Measurements from ENCODE around the gene NOB1.

Gene NOB1

GRCh38 chr16:69747115-69747514 lies 7.6 kb downstream of the NOB1 start:
- Histone ChIP-seq H3K79me2 (ENCODE audit: insufficient read depth, low read length) (peaks cover 21% of the 10 kb centered on the region), H3K27me3 (ENCODE audit: insufficient read depth, low read length, poor library complexity, severe bottlenecking) (no peaks in the 10 kb centered on the region)

GRCh38 chr16:69745959-69746358 lies 8.8 kb downstream of the NOB1 start:
- Histone ChIP-seq H2AFZ (ENCODE audit: low read length) (no peak overlapping the region), H3K4me1 (ENCODE audit: insufficient read depth, low read length, poor library complexity, severe bottlenecking) (no peaks in the 10 kb centered on the region), H3K79me2 (ENCODE audit: insufficient read depth, low read length) (peaks cover 10% of the 10 kb centered on the region; the same call in 1 of the 2 replicates), H3K4me3 (ENCODE audit: low read length, poor library complexity, severe bottlenecking) (no peak overlapping the region), H3K9me3 (ENCODE audit: insufficient read depth, low read depth, low read length) (no peaks in the 10 kb centered on the region), H3K27me3 (ENCODE audit: insufficient read depth, low read length, poor library complexity, severe bottlenecking) (no peaks in the 10 kb centered on the region), H3K9ac (ENCODE audit: low read depth, low read length, poor library complexity, severe bottlenecking) (no peak overlapping the region), H3K36me3 (ENCODE audit: insufficient read depth, low read length) (peaks cover 89% of the 10 kb centered on the region), H4K20me1 (ENCODE audit: insufficient read depth, low read length, poor library complexity, severe bottlenecking) (no peaks in the 10 kb centered on the region), H3K9me2 (replicated peaks; ENCODE audit: low read depth, low read length) (no peaks in the 10 kb centered on the region), H3F3A (ENCODE audit: low read depth) (no peaks in the 10 kb centered on the region), H3K4me2 (ENCODE audit: low read depth, low read length, poor library complexity, severe bottlenecking) (no peak overlapping the region)
- TF ChIP-seq EZH2phosphoT487 (IDR thresholded peaks at IDR 0.05; ENCODE audit: borderline replicate concordance): no peak
- no peak for TF ChIP-seq CTCF (conservative IDR thresholded peaks at IDR 0.05; ENCODE audit: low read length)

More at GRCh38 chr16:69747115-69747514, 7.6 kb downstream of the NOB1 start:
- Histone ChIP-seq H4K20me1 (ENCODE audit: insufficient read depth, low read length, poor library complexity, severe bottlenecking) (no peaks in the 10 kb centered on the region), H3K9me2 (replicated peaks; ENCODE audit: low read depth, low read length) (no peaks in the 10 kb centered on the region), H3K9ac (ENCODE audit: low read depth, low read length, poor library complexity, severe bottlenecking) (no peak overlapping the region), H3K36me3 (ENCODE audit: insufficient read depth, low read length) (peaks cover 83% of the 10 kb centered on the region; the same call in 1 of the 2 replicates), H2AFZ (ENCODE audit: low read length) (no peak overlapping the region), H3K9me3 (ENCODE audit: insufficient read depth, low read depth, low read length) (no peaks in the 10 kb centered on the region), H3K4me1 (ENCODE audit: insufficient read depth, low read length, poor library complexity, severe bottlenecking) (peaks cover 2% of the 10 kb centered on the region), H3K4me2 (ENCODE audit: low read depth, low read length, poor library complexity, severe bottlenecking) (no peak overlapping the region), H3K4me3 (ENCODE audit: low read length, poor library complexity, severe bottlenecking) (no peak overlapping the region), H3F3A (ENCODE audit: low read depth) (no peaks in the 10 kb centered on the region)
- TF ChIP-seq CTCF (conservative IDR thresholded peaks at IDR 0.05; ENCODE audit: low read length): no peak
- TF ChIP-seq EZH2phosphoT487 (IDR thresholded peaks at IDR 0.05; ENCODE audit: borderline replicate concordance): no peak

GRCh38 chr16:69745232-69745612 lies 9.5 kb downstream of the NOB1 start:
- H3K4me2 ChIP-seq (ENCODE audit: low read depth, low read length, poor library complexity, severe bottlenecking): no peak overlapping the region
- H3K4me1 ChIP-seq (ENCODE audit: insufficient read depth, low read length, poor library complexity, severe bottlenecking): no peaks in the 10 kb centered on the region
- H3F3A ChIP-seq (ENCODE audit: low read depth): no peaks in the 10 kb centered on the region
- H3K4me3 ChIP-seq (ENCODE audit: low read length, poor library complexity, severe bottlenecking): no peak overlapping the region
- no peaks in the 10 kb centered on the region for H3K27me3 ChIP-seq (ENCODE audit: insufficient read depth, low read length, poor library complexity, severe bottlenecking)
- no peaks in the 10 kb centered on the region for H4K20me1 ChIP-seq (ENCODE audit: insufficient read depth, low read length, poor library complexity, severe bottlenecking)
- no peak overlapping the region for H2AFZ ChIP-seq (ENCODE audit: low read length)
- no peaks in the 10 kb centered on the region for H3K9me2 ChIP-seq (replicated peaks; ENCODE audit: low read depth, low read length)
- TF ChIP-seq EZH2phosphoT487 (IDR thresholded peaks at IDR 0.05; ENCODE audit: borderline replicate concordance) (no peak), CTCF (conservative IDR thresholded peaks at IDR 0.05; ENCODE audit: low read length) (no peak)
- H3K79me2 ChIP-seq (ENCODE audit: insufficient read depth, low read length): peaks cover 3% of the 10 kb centered on the region; the same call in 1 of the 2 replicates
- H3K36me3 ChIP-seq (ENCODE audit: insufficient read depth, low read length): peaks cover 87% of the 10 kb centered on the region
- H3K9me3 ChIP-seq (ENCODE audit: insufficient read depth, low read depth, low read length): no peaks in the 10 kb centered on the region
- no peak overlapping the region for H3K9ac ChIP-seq (ENCODE audit: low read depth, low read length, poor library complexity, severe bottlenecking)
